ENCODE measurements around the gene P2RY12. TPM values are rescaled to one million over a fixed set of nuclear protein-coding genes. Genes with fewer than 3 reads are reported as not detected.

The P2RY12 gene
- total and polyA plus RNA-seq, 2 of the 4 experiments (the other 2 are of a cell fraction): not detected

DNA sequence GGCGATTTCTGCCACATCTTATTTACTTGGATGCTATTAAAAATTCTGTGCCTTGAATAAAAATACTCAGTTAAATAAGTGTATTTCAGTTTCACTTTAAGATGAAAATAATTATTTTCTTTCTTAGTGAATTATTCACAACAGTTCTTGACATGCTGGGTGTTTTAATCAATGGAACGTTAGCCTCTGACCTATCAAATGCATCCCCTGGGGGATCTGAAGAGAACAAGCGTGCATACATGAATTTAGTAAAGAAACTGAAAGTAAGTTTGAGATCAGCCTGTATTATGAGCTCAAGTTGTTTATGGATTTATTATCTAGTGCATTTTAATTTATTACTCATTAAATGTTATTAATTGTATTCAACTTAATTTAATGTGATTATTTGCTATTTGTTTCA is 597 bp downstream of the P2RY12 start:
- no peak overlapping the region for H2AFZ ChIP-seq (replicated peaks; ENCODE audit: low read length, poor library complexity)
- no TSS peak for BruUV-seq (replicated peaks)

More for the DNA sequence above, 597 bp downstream of the P2RY12 start:
- H3K36me3 ChIP-seq (ENCODE audit: control insufficient read depth, insufficient read depth, low read length): no peaks in the 10 kb centered on the region
- H3K9me1 ChIP-seq (ENCODE audit: insufficient read depth, low read length): no peaks in the 10 kb centered on the region
- TF ChIP-seq NFE2L2 (IDR thresholded peaks at IDR 0.05; ENCODE audit: low read depth, low read length) (no peak), CEBPB (IDR thresholded peaks at IDR 0.05; ENCODE audit: low read depth, low read length) (no peak)
- TF ChIP-seq, protein P1, sequence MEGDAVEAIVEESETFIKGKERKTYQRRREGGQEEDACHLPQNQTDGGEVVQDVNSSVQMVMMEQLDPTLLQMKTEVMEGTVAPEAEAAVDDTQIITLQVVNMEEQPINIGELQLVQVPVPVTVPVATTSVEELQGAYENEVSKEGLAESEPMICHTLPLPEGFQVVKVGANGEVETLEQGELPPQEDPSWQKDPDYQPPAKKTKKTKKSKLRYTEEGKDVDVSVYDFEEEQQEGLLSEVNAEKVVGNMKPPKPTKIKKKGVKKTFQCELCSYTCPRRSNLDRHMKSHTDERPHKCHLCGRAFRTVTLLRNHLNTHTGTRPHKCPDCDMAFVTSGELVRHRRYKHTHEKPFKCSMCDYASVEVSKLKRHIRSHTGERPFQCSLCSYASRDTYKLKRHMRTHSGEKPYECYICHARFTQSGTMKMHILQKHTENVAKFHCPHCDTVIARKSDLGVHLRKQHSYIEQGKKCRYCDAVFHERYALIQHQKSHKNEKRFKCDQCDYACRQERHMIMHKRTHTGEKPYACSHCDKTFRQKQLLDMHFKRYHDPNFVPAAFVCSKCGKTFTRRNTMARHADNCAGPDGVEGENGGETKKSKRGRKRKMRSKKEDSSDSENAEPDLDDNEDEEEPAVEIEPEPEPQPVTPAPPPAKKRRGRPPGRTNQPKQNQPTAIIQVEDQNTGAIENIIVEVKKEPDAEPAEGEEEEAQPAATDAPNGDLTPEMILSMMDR (conservative IDR thresholded peaks at IDR 0.05; ENCODE audit: low read depth, low read length): no peak
- H2AK9ac ChIP-seq (replicated peaks; ENCODE audit: low read depth, low read length, poor library complexity): no peak overlapping the region
- H3K4me2 ChIP-seq (ENCODE audit: low read depth, low read length): peak overlapping the region; percentile 79; the same call in 1 of the 2 replicates
- intact Hi-C loops (cut with micrococcal nuclease) (no loop called here), dilution Hi-C loops (cut with HindIII; ENCODE audit: low sequenced_read_pairs, unreplicated experiment) (no loop called here), in situ Hi-C loops (cut with MboI; ENCODE audit: low sequenced_read_pairs) (no loop called here)
- DNase-seq: no peak
- CTCF ChIA-PET: interaction anchor here (0.8 kb wide), 1 partner anchor 42 kb away, joined by 3 read pairs; no protein-coding TSS in a partner anchor
- ATAC-seq (ENCODE audit: low read depth): no peak
- no peak overlapping the region for H2AK5ac ChIP-seq (ENCODE audit: low read depth, low read length)
- H3K79me1 ChIP-seq (ENCODE audit: low read depth in 1 of 2, low read length in 2 of 2): no peaks in the 10 kb centered on the region
- no peak overlapping the region for H4K8ac ChIP-seq (ENCODE audit: low read depth in 2 of 2, low read length in 2 of 2)
- no peak overlapping the region for H3K4me3 ChIP-seq (ENCODE audit: insufficient read depth, low read depth, low read length)
- H3K27me3 ChIP-seq (ENCODE audit: control insufficient read depth, insufficient read depth, low read length): no peaks in the 10 kb centered on the region
- H3K14ac ChIP-seq (replicated peaks; ENCODE audit: low read depth, low read length): no peak overlapping the region; the same call in 1 of the 2 replicates
- H3K23ac ChIP-seq (ENCODE audit: low read depth, low read length): no peak overlapping the region
- no peaks in the 10 kb centered on the region for H4K20me1 ChIP-seq (ENCODE audit: insufficient read depth, low read length)
- H3K9ac ChIP-seq (ENCODE audit: low read depth, low read length): no peak overlapping the region
- H3K56ac ChIP-seq (ENCODE audit: extremely low read depth, insufficient read depth, low read length): no peak overlapping the region
- H3K4ac ChIP-seq (ENCODE audit: low read depth, low read length): no peak overlapping the region
- no peak overlapping the region for H2BK20ac ChIP-seq (ENCODE audit: low read depth, low read length)
- H4K91ac ChIP-seq (ENCODE audit: insufficient read depth, low read depth, low read length): no peak overlapping the region
- no peak overlapping the region for H3K27ac ChIP-seq (ENCODE audit: insufficient read depth, low read length)
- H2BK15ac ChIP-seq (ENCODE audit: low read depth, low read length): no peak overlapping the region
- H3K9me3 ChIP-seq (ENCODE audit: control insufficient read depth, insufficient read depth, low read length): no peaks in the 10 kb centered on the region
- WGBS, 2 experiments (ENCODE audit: extremely low coverage in 2 of 2, insufficient read length in 1 of 2): no CpG with 5 or more reads among the region's 3 CpGs
- no peak overlapping the region for H4K5ac ChIP-seq (ENCODE audit: low read depth, low read length)
- H2BK5ac ChIP-seq (ENCODE audit: low read depth, low read length, poor library complexity, severe bottlenecking): no peak overlapping the region
- H3K4me1 ChIP-seq (ENCODE audit: control insufficient read depth, insufficient read depth, low read length): no peaks in the 10 kb centered on the region
- POLR2A ChIA-PET (ENCODE audit: unreplicated experiment): no interaction called here
- H2BK120ac ChIP-seq (ENCODE audit: low read depth, low read length): no peak overlapping the region
- no peak overlapping the region for H3K18ac ChIP-seq (ENCODE audit: low read depth, low read length)
